COR-L47 (cell line): ENCODE results near the gene ZNF831.

Experiments
- DNase-seq: peaks from one replicate; lab custom pipeline; 2025; lab: John Stamatoyannopoulos, UW

ZNF831 gene

GRCh38 chr20:59141818-59142581 lies 21.6 kb upstream of the ZNF831 start:
- DNase-seq, result no peak

GRCh38 chr20:59143326-59143725 lies 20.3 kb upstream of the ZNF831 start:
- DNase-seq, result no peak

- no peak for DNase-seq
Measured at GRCh38 chr20:59144179-59144830, 19.3 kb upstream of the ZNF831 start.

GRCh38 chr20:59144831-59145196 lies 18.8 kb upstream of the ZNF831 start:
- DNase-seq, result no peak

GRCh38 chr20:59145247-59145923 lies 18.2 kb upstream of the ZNF831 start:
- no peak for DNase-seq

GRCh38 chr20:59145924-59146779 lies 17.5 kb upstream of the ZNF831 start:
- no peak for DNase-seq

GRCh38 chr20:59146780-59147565 lies 16.6 kb upstream of the ZNF831 start:
- no peak for DNase-seq

GRCh38 chr20:59147586-59147985 lies 16.0 kb upstream of the ZNF831 start:
- DNase-seq, result no peak

GRCh38 chr20:59148701-59149493 lies 14.7 kb upstream of the ZNF831 start:
- no peak for DNase-seq

GRCh38 chr20:59149678-59150504 lies 13.7 kb upstream of the ZNF831 start:
- no peak for DNase-seq

- no peak for DNase-seq
Measured at GRCh38 chr20:59150821-59151251, 12.8 kb upstream of the ZNF831 start.

- no peak for DNase-seq
Measured at GRCh38 chr20:59151391-59151790, 12.2 kb upstream of the ZNF831 start.

GRCh38 chr20:59151820-59152219 lies 11.8 kb upstream of the ZNF831 start:
- DNase-seq, result no peak

- no peak for DNase-seq
Measured at GRCh38 chr20:59152559-59153354, 10.9 kb upstream of the ZNF831 start.

- no peak for DNase-seq
Measured at GRCh38 chr20:59153355-59153681, 10.3 kb upstream of the ZNF831 start.

GRCh38 chr20:59153832-59154231 lies 9.8 kb upstream of the ZNF831 start:
- no peak for DNase-seq

- no peak for DNase-seq
Measured at GRCh38 chr20:59154317-59155013, 9.2 kb upstream of the ZNF831 start.

GRCh38 chr20:59157064-59157463 lies 6.6 kb upstream of the ZNF831 start:
- DNase-seq, result no peak
